ENCODE measurements around the gene PDE11A. TPM values are rescaled to one million over a fixed set of nuclear protein-coding genes. Genes with fewer than 3 reads are reported as not detected.
"Not testable (repeated sequence)": the region's sequence is repeated elsewhere in the genome, so short reads cannot be mapped to it uniquely, and the experiment has no call there.

PDE11A gene
- total and polyA plus RNA-seq, 10 donors, result 0.02 to 1.2 (median 0.22) TPM; not detected in 3

GRCh38 chr2:178047391-178047790, 25.2 kb downstream of the PDE11A start:
- Histone ChIP-seq H3K27ac (no peak overlapping the region), H3K36me3 (no peaks in the 10 kb centered on the region), H3K4me1 (no peaks in the 10 kb centered on the region), H3K4me3 (no peak overlapping the region), H3K9me3 (no peaks in the 10 kb centered on the region), H3K27me3 (replicated peaks in 1 of 7) (peaks cover 0 to 13% (median 0%) of the 10 kb centered on the region in 7 donors)
- 76 to 98% (median 81%) methylated on average over 2 of the region's 2 CpGs for WGBS, 5 donors
- intact Hi-C loops (cut with DNase I; ENCODE audit: low total_unique reads), result no loop called here
- no peak for TF ChIP-seq CTCF (IDR thresholded peaks at IDR 0.05 in 8 of 11, conservative IDR thresholded peaks at IDR 0.05 in 3 of 11)
- no peak for TF ChIP-seq POLR2A (IDR thresholded peaks at IDR 0.05)
- no peak for DNase-seq

DNA sequence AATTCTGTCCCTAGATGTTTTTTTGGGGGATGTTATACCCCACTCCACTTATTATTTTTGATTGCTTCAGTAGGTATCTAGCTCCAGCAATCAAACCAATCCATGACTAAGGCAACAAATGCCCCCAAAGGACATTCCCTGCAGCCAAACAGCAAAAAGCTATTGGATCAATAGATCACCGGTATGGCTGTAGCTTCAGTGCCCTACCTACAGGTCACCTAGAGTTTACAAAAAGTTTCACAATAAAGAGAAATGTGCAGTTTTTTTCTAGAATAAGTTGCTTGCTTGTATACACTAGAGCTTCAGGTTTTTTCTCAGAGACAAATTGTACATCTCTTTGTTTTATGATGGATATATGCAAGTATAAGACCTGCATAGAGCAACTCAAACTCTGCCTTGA, 27.7 kb downstream of the PDE11A start:
- Histone ChIP-seq H3K4me3 (no peak overlapping the region), H3K27me3 (replicated peaks in 1 of 7) (peaks cover 0 to 7% (median 0%) of the 10 kb centered on the region in 7 donors), H3K27ac (no peak overlapping the region), H3K36me3 (no peaks in the 10 kb centered on the region), H3K4me1 (no peaks in the 10 kb centered on the region), H3K9me3 (no peaks in the 10 kb centered on the region)
- intact Hi-C loops (cut with DNase I; ENCODE audit: low total_unique reads), result no loop called here
- 82 to 96% (median 94%) methylated on average over 1 of the region's 1 CpG for WGBS, 5 donors
- TF ChIP-seq POLR2A (IDR thresholded peaks at IDR 0.05), result no peak
- no peak for TF ChIP-seq CTCF (IDR thresholded peaks at IDR 0.05 in 8 of 11, conservative IDR thresholded peaks at IDR 0.05 in 3 of 11)
- no peak for TF ChIP-seq POLR2AphosphoS5 (IDR thresholded peaks at IDR 0.05)
- DNase-seq, result no peak

DNA sequence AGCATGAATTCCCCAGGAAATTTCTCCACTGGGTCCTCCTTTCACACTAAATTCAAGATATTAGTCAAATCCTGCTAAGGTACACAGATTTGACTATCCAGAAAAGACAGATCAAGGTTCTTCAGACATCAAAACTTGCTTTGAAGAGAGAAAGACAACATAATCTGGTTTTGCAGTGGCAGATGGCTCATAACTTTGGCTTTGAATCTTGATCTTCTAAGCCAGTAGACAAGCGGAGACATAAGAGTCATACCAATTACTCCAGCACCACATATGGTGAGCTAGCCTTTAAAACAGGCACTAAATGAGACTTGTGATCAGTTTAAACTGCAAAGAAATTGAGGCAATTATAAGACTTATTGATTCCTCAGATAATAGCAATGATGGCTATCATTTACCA, 29.3 kb downstream of the PDE11A start:
- intact Hi-C loops (cut with DNase I; ENCODE audit: low total_unique reads), result no loop called here
- 89 to 95% (median 93%) methylated on average over 1 of the region's 1 CpG for WGBS, 5 donors
- TF ChIP-seq CTCF (IDR thresholded peaks at IDR 0.05 in 8 of 11, conservative IDR thresholded peaks at IDR 0.05 in 3 of 11) (no peak), POLR2A (IDR thresholded peaks at IDR 0.05) (no peak), POLR2AphosphoS5 (IDR thresholded peaks at IDR 0.05) (no peak)

DNA sequence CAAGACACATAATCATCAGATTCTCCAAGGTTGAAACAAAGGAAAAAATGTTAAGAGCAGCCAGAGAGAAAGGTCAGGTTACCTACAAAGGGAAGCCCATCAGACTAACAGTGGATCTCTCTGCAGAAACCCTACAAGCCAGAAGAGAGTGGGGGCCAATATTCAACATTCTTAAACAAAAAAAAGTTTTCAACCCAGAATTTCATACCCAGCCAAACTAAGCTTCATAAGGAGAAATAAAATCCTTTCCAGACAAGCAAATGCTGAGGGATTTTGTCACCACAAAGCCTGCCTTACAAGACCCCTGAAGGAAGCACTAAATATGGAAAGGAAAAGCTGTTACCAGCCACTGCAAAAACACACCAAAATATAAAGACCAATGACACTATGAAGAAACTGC, 39.0 kb downstream of the PDE11A start:
- H3K27me3 ChIP-seq (replicated peaks in 1 of 7); H3K4me3 ChIP-seq; DNase-seq; H3K36me3 ChIP-seq; H3K27ac ChIP-seq; intact Hi-C loops (cut with DNase I; ENCODE audit: low total_unique reads); H3K4me1 ChIP-seq: not testable (repeated sequence)
- peaks cover 0 to 25% (median 13%) of the 10 kb centered on the region in 8 donors for H3K9me3 ChIP-seq

More for the DNA sequence above, 29.3 kb downstream of the PDE11A start:
- Histone ChIP-seq H3K9me3 (no peaks in the 10 kb centered on the region), H3K4me3 (no peak overlapping the region), H3K27ac (no peak overlapping the region), H3K27me3 (replicated peaks in 1 of 7) (no peaks in the 10 kb centered on the region), H3K36me3 (no peaks in the 10 kb centered on the region), H3K4me1 (no peaks in the 10 kb centered on the region)
- no peak for DNase-seq

- WGBS, 5 donors, result 86 to 89% (median 87%) methylated on average over 1 of the region's 1 CpG
- no peak for DNase-seq
- intact Hi-C loops (cut with DNase I; ENCODE audit: low total_unique reads), result no loop called here
- Histone ChIP-seq H3K27me3 (replicated peaks in 1 of 7) (no peaks in the 10 kb centered on the region), H3K4me3 (no peak overlapping the region), H3K27ac (no peak overlapping the region), H3K9me3 (peaks cover 0 to 18% (median 11%) of the 10 kb centered on the region in 8 donors), H3K4me1 (no peaks in the 10 kb centered on the region), H3K36me3 (no peaks in the 10 kb centered on the region)
- TF ChIP-seq POLR2AphosphoS5 (IDR thresholded peaks at IDR 0.05), result no peak
- TF ChIP-seq POLR2A (IDR thresholded peaks at IDR 0.05), result no peak
- TF ChIP-seq CTCF (IDR thresholded peaks at IDR 0.05 in 8 of 11, conservative IDR thresholded peaks at IDR 0.05 in 3 of 11), result no peak
These were observed 43.2 kb downstream of the PDE11A start for GRCh38 chr2:178029342-178029741.
